Dedifferentiated amniotic fluid mesenchymal stem cell (primary cell): Measurements from ENCODE around the gene C2orf92.

Source experiments
- DNase-seq: peaks from one replicate; pipeline ENCODE4 v3.0.0-alpha.2; 2016; ENCODE audit errors: extremely low spot score

C2orf92 gene

DNA sequence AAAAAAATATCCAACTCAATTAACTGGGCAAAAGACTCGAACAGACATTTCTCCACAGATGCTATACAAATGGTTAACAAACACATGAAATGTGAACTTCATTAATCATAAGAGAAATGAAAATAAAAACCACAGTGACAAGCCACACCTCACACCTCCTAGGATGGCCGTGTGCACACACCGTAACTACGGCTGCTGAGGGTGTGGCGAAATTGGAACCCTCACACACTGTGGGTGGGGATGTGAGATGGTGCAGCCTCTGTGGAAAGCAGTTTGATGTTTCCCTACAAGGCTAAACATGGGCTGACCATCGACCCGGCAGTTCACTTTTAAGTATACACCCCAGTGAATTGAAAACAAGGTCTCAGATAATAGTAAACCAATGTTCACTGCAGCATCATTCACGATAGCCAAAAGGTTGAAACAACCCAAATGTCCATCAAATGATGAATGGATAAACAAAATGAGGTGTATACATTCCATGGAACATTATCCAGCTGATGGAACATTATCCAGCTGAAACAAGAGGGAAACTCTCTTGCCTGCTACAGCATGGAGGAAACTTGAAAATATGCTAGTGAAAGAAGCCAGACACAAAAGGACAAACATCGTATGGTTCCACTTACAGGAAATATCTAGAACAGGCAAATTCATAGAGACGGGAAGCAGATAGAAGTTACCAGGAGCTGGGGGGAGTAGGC is 76.1 kb downstream of the C2orf92 start:
- DNase-seq, result no peak

GRCh38 chr2:97747285-97747684 is 77.8 kb downstream of the C2orf92 start:
- no peak for DNase-seq

- DNase-seq, result no peak
These were observed 78.2 kb downstream of the C2orf92 start for GRCh38 chr2:97747716-97748115.

DNA sequence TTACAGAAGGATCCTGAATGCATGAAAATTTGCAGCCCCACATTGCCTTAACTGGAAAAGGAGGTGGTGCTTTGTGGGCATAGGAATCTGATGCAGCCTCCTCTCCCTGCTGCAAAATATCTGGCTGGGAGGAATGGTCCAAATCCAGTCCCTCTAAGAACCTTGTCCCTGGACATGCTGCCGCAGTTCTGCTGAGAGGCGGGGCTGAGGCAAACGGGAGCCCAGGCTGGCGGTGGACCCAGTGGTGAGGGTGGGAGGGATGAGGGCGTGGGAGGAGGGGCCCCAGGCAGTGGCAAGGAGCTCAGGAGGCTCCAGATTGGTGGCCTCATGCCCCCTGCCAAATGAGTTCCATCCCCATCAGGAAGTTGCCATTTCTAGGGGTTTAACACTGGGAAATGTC is 80.1 kb downstream of the C2orf92 start:
- no peak for DNase-seq

GRCh38 chr2:97750017-97750416 is 80.5 kb downstream of the C2orf92 start:
- no peak for DNase-seq

GRCh38 chr2:97751752-97752151 is 82.2 kb downstream of the C2orf92 start:
- no peak for DNase-seq
